Choroid plexus epithelial cell (primary cell): ENCODE measurements around the gene MTTP.

Experiments
- DNase-seq: peaks from one replicate; pipeline ENCODE4 v3.0.0-alpha.2; 2010; ENCODE audit warnings: low read depth
- H3K4me3 ChIP-seq: 2 replicates; pipeline ENCODE4 v1.5.1; 2011; ENCODE audit warnings: low read depth, mild to moderate bottlenecking, control low read depth, low read length, moderate library complexity
- TF ChIP-seq, protein P1 (sequence below): conservative IDR thresholded peaks from 2 replicates; pipeline ENCODE4 v1.5.1; 2011; ENCODE audit warnings: low read depth, mild to moderate bottlenecking, control low read depth, inconsistent platforms, low read length, moderate library complexity

MTTP gene

DNA sequence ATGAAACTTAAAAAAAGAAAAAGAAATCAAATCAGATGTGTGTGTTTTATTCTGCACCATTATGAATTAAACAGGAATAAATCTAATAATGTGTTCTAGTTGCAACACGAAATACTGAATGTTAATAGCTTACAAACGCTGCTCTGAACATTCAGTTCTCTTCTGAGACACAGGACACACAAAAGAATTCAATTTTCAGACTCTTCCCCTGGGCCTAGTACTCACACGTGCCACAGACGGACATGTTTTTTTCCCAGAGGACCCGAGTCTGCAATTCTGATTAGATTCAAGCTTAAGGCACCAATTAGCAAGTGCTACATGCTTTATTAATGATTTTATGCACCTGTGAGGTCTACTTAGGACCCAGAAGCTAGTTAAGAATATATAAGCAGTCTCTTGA, 62.5 kb downstream of the MTTP start:
- H3K4me3 ChIP-seq, result no peak overlapping the region
- DNase-seq, result no peak
- TF ChIP-seq, protein P1, sequence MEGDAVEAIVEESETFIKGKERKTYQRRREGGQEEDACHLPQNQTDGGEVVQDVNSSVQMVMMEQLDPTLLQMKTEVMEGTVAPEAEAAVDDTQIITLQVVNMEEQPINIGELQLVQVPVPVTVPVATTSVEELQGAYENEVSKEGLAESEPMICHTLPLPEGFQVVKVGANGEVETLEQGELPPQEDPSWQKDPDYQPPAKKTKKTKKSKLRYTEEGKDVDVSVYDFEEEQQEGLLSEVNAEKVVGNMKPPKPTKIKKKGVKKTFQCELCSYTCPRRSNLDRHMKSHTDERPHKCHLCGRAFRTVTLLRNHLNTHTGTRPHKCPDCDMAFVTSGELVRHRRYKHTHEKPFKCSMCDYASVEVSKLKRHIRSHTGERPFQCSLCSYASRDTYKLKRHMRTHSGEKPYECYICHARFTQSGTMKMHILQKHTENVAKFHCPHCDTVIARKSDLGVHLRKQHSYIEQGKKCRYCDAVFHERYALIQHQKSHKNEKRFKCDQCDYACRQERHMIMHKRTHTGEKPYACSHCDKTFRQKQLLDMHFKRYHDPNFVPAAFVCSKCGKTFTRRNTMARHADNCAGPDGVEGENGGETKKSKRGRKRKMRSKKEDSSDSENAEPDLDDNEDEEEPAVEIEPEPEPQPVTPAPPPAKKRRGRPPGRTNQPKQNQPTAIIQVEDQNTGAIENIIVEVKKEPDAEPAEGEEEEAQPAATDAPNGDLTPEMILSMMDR, result no peak

DNA sequence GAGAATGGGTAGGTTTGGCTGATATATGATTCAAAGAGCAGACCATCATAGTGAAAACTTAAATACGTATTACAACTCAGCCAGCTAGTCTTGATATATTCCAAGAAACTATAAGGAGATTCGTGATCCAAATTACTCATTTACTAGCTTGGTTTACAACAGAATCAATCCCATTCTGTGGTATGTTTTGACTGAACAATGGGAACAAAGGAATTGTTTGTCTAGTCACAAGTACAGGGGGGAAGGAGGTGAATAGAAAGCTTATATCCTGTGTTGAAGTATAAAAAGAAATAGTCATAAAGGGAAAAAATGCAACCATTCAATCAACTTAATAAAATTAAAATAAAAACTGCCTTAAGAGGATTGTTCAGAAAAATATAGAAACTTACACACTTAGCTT, 66.1 kb downstream of the MTTP start:
- TF ChIP-seq, protein P1, result no peak
- H3K4me3 ChIP-seq, result no peak overlapping the region
- DNase-seq, result no peak

DNA sequence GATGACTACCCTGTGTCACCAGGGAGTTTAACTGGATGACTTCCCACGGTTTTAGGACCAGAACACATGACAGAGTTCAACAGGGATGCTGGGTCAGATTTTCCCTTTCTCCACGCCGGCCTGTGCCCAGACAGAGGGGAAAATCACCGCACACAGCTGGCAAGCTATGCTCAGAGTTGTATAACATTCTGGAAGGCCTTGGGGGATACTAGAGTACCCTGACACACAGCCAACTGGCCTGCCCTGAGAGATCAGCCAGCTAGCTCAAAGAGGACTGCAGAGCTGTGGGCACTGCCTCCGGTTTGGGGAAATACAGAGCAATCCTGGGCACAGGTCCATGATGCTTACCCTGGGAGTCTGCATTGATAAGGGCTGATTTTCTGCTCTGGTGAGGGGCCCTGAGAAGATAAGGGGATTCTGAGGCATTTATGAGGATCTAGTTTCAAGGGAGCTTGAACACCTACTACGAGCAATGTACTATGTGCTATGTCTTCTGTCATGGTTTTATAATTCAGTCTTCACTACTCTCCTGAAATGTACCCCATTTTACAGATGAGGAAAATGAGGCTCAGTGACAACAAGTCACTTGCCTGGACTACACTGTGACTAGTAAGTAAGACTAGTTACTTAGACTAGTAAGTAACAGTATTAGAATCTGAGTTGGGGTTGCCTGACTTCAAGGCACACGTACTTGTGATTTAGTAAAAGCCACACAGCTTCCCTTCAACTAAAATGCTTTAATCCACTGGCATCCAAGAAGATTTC, 68.3 kb downstream of the MTTP start:
- DNase-seq, result no peak
- TF ChIP-seq, protein P1, result no peak
- no peak overlapping the region for H3K4me3 ChIP-seq

DNA sequence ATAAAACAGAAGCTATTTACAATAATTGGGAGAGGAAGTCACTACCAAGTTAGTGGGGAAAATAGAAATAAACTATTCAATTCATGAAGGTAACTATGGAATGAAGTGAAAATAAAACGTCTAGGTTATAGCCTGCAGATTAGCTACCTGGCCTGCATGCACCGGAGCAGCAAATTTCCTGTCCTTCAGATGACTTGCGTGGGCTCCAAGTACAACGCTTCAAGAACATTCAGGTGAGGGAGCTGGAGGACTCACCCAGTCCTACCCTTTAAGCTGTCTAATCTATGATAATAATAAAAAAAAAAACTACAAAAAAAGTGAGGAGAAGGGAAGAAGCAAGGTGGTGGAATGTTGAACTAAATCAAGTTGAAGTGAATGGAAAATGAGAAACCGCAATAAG, 69.8 kb downstream of the MTTP start:
- TF ChIP-seq, protein P1, result no peak
- no peak overlapping the region for H3K4me3 ChIP-seq
- DNase-seq, result no peak

DNA sequence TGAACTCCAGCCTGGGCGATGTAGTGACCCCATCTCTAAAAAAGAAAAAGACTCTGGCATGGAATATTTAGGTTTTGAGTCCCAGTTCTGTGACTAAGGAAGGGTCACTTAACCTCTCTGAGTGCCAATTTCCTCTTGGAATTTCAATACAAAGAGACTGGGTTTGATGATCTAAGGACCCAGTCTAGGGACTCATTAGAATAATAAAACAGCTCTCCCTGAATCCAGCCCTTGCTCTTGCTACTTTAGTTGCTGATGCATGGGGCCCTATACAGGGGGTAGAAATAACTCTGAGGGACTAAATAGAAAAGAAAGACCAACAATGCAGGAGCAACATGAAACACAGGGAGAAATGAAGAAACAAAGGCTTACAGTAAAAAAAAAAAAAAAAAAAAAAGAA, 70.4 kb downstream of the MTTP start:
- H3K4me3 ChIP-seq, result no peak overlapping the region
- no peak for DNase-seq
- TF ChIP-seq, protein P1, result no peak

DNA sequence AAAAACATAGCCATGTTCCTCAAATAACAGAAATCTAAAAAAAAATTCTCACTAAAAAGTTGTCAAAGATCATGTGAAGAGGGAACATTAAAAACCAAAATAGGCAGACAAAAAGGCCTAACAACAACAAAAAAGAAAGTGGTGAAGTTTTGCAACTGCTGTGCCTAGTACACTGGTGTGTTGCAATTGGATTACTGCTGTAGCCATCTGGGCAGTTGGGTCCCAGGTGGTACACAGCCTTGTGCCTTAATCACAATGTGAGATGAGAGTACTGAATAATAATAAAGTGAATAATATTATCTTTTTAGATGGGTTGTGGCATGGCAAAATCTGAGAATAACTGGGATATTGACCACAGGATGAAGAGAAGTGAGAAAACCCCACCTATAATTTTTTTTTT, 71.0 kb downstream of the MTTP start:
- no peak overlapping the region for H3K4me3 ChIP-seq
- TF ChIP-seq, protein P1, result no peak
- no peak for DNase-seq

DNA sequence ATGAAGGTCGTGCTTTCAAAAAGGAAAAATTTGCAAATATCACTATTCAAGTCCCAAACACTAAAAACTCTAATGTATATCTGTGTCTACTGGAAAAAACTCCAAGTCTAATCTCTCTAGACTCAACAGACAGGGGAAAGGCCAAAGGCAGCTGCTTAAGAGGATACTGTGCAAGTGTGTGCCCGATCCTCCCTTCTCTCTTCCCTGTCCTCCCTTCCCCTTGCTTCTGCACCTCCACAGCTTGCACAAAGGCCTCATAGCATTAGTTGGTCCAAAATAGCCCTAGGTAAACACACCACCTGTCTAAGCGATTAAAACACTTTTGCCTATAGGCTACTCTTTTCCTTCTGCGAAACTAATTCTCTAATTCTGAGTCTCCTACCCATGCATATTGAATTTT, 72.4 kb downstream of the MTTP start:
- no peak for DNase-seq
- no peak overlapping the region for H3K4me3 ChIP-seq
- TF ChIP-seq, protein P1, result no peak
